HG03135 (cell line): ENCODE data around the gene PHACTR2.
A peak's percentile ranks its signal among the peaks of the same experiment; 100 is the strongest.
"Not testable (repeated sequence)": the region's sequence is repeated elsewhere in the genome, so short reads cannot be mapped to it uniquely, and the experiment has no call there.

Source experiments
- ATAC-seq: cut with Tn5 transposase; IDR thresholded peaks from one replicate; pipeline ENCODE4 v1.9.1; 2021; ENCODE audit warnings: mild to moderate bottlenecking, moderate library complexity; ENCODE audit not compliant: unreplicated experiment

Gene PHACTR2

GRCh38 chr6:143851706-143852105, 173.9 kb downstream of the PHACTR2 start:
- ATAC-seq: not testable (repeated sequence)

GRCh38 chr6:143855057-143855456, 177.3 kb downstream of the PHACTR2 start:
- not testable (repeated sequence) for ATAC-seq

- not testable (repeated sequence) for ATAC-seq
Measured at GRCh38 chr6:143856762-143857161, 179.0 kb downstream of the PHACTR2 start.

GRCh38 chr6:143857651-143858050, 179.9 kb downstream of the PHACTR2 start:
- no peak for ATAC-seq

- ATAC-seq: no peak
Measured at GRCh38 chr6:143859891-143860660, 182.3 kb downstream of the PHACTR2 start.

- no peak for ATAC-seq
Measured at GRCh38 chr6:143863771-143864170, 186.0 kb downstream of the PHACTR2 start.

- ATAC-seq: no peak
Measured at GRCh38 chr6:143864234-143864633, 186.5 kb downstream of the PHACTR2 start, which contains the start of gene ZC2HC1B. Gene ZC2HC1B, plus strand, starts transcription at chr6:143864474. Its CDS starts 66 bp downstream, at chr6:143864540.

- ATAC-seq: no peak
Measured at GRCh38 chr6:143867236-143867635, 189.5 kb downstream of the PHACTR2 start.

GRCh38 chr6:143868808-143869207, 191.0 kb downstream of the PHACTR2 start:
- not testable (repeated sequence) for ATAC-seq

- not testable (repeated sequence) for ATAC-seq
Measured at GRCh38 chr6:143871202-143871730, 193.5 kb downstream of the PHACTR2 start.

GRCh38 chr6:143872201-143872600, 194.4 kb downstream of the PHACTR2 start:
- peak; percentile 91 for ATAC-seq

GRCh38 chr6:143873600-143873999, 195.8 kb downstream of the PHACTR2 start:
- not testable (repeated sequence) for ATAC-seq

GRCh38 chr6:143874503-143874902, 196.7 kb downstream of the PHACTR2 start:
- not testable (repeated sequence) for ATAC-seq

GRCh38 chr6:143877584-143878271, 200.0 kb downstream of the PHACTR2 start:
- no peak for ATAC-seq

- no peak for ATAC-seq
Measured at GRCh38 chr6:143878272-143878760, 200.6 kb downstream of the PHACTR2 start.

- no peak for ATAC-seq
Measured at GRCh38 chr6:143880412-143880811, 202.6 kb downstream of the PHACTR2 start.
